Activated CD4-positive, alpha-beta T cell treated with anti-CD3 and anti-CD28 coated beads, Interleukin-2, amount 10 ng/mL, durations not matched to agents 24 days and 14 days (primary cell): ENCODE results near the gene EDDM13. TPM values are rescaled to one million over a fixed set of nuclear protein-coding genes. Genes with fewer than 3 reads are reported as not detected.
"Not testable (repeated sequence)": the region's sequence is repeated elsewhere in the genome, so short reads cannot be mapped to it uniquely, and the experiment has no call there.

Source experiments
- DNase-seq: peaks from one replicate; pipeline ENCODE4 v3.0.0; 2022
- H3K27ac Mint-ChIP-seq: one replicate; pipeline ENCODE4 v1.8.0; 2022; ENCODE audit warnings: mild to moderate bottlenecking, mixed read lengths
- H3K27me3 Mint-ChIP-seq: one replicate; pipeline ENCODE4 v1.8.0; 2022; ENCODE audit warnings: mixed read lengths
- H3K36me3 Mint-ChIP-seq: one replicate; pipeline ENCODE4 v1.8.0; 2022; ENCODE audit warnings: low read depth, mild to moderate bottlenecking, mixed read lengths
- H3K4me1 Mint-ChIP-seq: one replicate; pipeline ENCODE4 v1.8.0; 2021; ENCODE audit warnings: mixed read lengths
- H3K4me3 Mint-ChIP-seq: one replicate; pipeline ENCODE4 v1.8.0; 2022; ENCODE audit warnings: mild to moderate bottlenecking, moderate library complexity, mixed read lengths
- H3K9me3 Mint-ChIP-seq: one replicate; pipeline ENCODE4 v1.8.0; 2021; ENCODE audit warnings: mixed read lengths
- intact Hi-C: fragments of 100-400 bp; cut with micrococcal nuclease; formaldehyde crosslinking; loops from one replicate; pipeline ENCODE4 v1.15.1; 2023
- total RNA-seq: library from RNA; stranded (reverse); gene quantifications from 2 replicates; pipeline ENCODE4 v1.2.3, GENCODE V29; 2022

EDDM13 gene, protein sequence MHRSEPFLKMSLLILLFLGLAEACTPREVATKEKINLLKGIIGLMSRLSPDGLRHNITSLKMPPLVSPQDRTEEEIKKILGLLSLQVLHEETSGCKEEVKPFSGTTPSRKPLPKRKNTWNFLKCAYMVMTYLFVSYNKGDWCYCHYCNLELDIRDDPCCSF
- 0.59 and 0.98 TPM in 2 replicates for total RNA-seq

DNA sequence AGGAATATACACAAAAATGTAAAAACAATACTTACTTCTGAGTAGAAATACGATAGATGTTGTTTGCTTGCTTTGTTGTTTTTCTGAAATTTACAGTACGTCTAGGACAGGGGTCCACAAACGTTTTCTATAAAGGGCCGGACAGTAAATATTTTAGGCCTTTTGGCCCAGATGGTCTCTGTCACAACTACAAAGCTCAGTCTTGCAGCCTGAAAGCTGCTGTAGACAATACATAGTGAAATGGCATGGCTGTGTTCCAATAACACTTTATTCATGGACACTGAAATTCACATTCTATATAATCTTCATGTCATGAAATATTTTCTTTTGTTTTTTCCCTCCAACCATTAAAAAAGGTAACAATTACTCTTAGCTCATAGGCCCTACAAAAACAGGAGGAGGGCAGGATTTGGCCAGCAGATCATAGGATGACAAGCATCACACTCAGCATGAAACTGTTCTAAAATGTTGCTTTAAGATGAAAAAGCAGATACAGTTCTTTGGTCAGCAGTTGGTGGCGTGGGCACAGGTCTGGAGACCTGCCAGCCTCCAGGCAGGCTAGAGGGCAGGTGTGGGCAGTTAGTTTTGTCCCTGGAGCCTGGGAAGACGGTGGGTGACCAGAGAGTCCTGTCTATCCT lies at the start of gene EDDM13:
TSS of gene EDDM13 (plus strand) at position 588 of the 638 bp plus-strand sequence. CDS start 87 bp downstream, outside the sequence.
- H3K4me1 Mint-ChIP-seq, result no peaks in the 10 kb centered on the region
- no peaks in the 10 kb centered on the region for H3K36me3 Mint-ChIP-seq
- DNase-seq, result no peak
- intact Hi-C loops, result no loop called here
- H3K9me3 Mint-ChIP-seq, result no peaks in the 10 kb centered on the region
- H3K4me3 Mint-ChIP-seq, result no peak within 1 kb of the TSS
- no peaks in the 10 kb centered on the region for H3K27me3 Mint-ChIP-seq
- no peak within 1 kb of the TSS for H3K27ac Mint-ChIP-seq

DNA sequence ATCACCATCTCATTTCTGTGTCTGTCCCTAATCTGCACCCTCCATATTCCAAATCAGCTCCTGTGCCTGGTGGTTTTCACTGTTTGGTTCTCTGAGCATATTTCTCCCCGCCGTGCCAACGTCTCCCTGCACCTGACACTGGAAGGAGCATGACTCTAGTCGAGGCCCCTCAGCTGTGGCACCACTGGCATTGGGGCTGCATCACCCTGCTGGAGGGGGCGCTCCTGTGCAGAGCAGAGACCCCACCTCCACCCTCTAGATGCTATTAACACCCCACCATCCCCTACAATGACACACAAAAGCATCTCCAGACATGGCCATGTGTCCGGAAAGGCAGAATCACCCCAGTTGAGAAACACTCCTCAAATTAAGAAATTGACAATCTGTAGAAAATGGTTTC lies 49.6 kb upstream of the EDDM13 start:
- Mint-ChIP-seq H3K9me3 (no peaks in the 10 kb centered on the region), H3K36me3 (no peaks in the 10 kb centered on the region), H3K4me1 (peaks cover 4% of the 10 kb centered on the region), H3K4me3 (no peak overlapping the region), H3K27ac (no peak overlapping the region), H3K27me3 (peaks cover 3% of the 10 kb centered on the region)
- no peak for DNase-seq
- intact Hi-C loops, result no loop called here

DNA sequence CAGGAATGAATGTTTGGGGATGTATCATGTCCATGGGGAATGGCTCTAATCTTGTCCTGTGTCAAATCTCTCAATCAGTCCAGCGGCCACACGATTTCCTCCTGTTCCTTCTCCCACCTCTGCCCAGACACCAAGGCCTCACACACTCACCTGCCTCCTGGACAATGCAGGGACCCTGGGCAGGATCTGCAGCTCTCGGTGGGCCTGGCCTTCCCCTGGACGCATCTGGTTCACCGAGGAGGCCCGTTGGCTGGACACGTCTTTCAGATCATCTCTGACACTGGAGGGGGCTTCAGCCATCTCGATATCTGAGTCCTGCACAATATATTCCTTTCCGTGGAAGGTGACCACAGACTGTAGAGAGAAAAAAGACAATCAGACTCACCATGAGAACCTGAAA lies 49.1 kb upstream of the EDDM13 start:
- Mint-ChIP-seq H3K4me3 (no peak overlapping the region), H3K36me3 (no peaks in the 10 kb centered on the region), H3K4me1 (peaks cover 2% of the 10 kb centered on the region), H3K27ac (no peak overlapping the region), H3K9me3 (no peaks in the 10 kb centered on the region), H3K27me3 (no peaks in the 10 kb centered on the region)
- DNase-seq, result no peak
- intact Hi-C loops, result no loop called here

DNA sequence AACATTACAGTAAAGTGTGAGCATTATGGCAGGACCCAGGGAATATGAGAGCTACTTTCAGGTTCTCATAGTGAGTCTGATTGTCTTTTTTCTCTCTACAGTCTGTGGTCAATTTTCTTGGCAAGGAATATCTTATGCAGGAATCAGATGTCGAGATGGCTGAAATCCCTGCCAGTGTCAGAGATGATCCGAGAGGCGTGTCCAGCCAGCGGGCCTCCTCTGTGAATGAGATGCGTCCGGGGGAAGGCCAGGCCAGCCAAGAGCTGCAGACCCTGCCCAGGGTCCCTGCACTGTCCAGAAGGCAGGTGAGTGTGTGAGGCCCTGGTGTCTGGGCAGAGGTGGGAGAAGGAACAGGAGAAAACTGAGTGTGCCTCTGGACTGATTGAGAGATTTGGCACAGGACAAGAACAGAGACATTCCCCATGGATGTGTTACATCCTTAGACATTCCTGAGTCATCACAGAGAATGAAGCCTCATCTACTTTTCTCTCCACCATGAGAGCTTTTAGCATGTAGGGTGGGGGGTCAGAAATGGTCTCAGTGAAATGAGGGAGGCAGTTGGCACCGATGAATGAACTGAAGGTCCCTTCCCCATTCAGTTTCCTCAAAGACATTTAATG lies 27.3 kb upstream of the EDDM13 start:
- no peak for DNase-seq
- intact Hi-C loops, result no loop called here
- Mint-ChIP-seq H3K27me3 (no peaks in the 10 kb centered on the region), H3K9me3 (no peaks in the 10 kb centered on the region), H3K36me3 (no peaks in the 10 kb centered on the region), H3K27ac (no peak overlapping the region), H3K4me3 (no peak overlapping the region), H3K4me1 (no peaks in the 10 kb centered on the region)

DNA sequence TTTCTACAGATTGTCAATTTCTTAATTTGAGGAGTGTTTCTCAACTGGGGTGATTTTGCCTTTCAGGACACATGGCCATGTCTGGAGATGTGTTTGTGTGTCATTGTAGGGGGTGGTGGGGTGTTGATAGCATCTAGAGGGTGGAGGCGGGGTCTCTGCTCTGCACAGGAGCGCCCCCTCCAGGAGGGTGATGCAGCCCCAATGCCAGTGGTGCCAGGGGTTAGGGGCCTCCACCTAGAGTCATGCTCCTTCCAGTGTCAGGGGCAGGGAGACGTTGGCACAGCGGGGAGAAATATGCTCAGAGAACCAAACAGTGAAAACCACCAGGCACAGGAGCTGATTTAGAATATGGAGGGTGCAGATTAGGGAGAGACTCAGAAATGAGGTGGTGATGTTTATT lies 26.8 kb upstream of the EDDM13 start:
- DNase-seq, H3K4me1 Mint-ChIP-seq, H3K27ac Mint-ChIP-seq, H3K27me3 Mint-ChIP-seq, intact Hi-C loops, H3K9me3 Mint-ChIP-seq, H3K4me3 Mint-ChIP-seq, H3K36me3 Mint-ChIP-seq: not testable (repeated sequence)

DNA sequence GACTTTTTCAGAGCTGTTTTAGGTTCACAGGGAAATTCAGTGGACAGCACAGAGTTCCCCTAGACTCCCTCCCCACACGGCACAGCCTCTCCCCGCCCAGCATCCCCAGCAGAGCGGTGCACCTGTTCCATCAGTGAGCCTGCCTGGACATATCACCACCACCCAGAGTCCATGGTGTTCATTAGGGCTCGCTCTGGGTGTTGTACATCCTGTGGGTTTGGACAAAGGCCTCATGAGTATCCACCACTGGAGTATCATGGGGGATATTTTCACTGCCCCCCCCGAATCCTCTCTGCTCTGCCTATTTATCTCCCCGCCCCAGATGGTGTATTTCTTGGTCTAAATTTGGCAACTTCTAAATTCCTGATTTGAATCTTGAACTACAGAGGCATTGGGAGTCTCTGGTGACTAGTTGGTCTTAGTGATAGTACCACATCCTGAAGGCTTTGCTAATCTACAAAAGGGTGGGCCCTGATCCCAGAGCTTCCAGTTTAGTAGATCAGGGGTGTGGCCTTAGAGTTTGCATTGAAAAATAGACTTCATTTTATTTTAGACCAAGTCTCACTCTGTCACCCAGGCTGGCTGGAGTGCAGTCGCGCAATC lies 23.7 kb upstream of the EDDM13 start:
- H3K27me3 Mint-ChIP-seq, H3K4me3 Mint-ChIP-seq, H3K9me3 Mint-ChIP-seq, DNase-seq, intact Hi-C loops, H3K4me1 Mint-ChIP-seq, H3K27ac Mint-ChIP-seq, H3K36me3 Mint-ChIP-seq: not testable (repeated sequence)

DNA sequence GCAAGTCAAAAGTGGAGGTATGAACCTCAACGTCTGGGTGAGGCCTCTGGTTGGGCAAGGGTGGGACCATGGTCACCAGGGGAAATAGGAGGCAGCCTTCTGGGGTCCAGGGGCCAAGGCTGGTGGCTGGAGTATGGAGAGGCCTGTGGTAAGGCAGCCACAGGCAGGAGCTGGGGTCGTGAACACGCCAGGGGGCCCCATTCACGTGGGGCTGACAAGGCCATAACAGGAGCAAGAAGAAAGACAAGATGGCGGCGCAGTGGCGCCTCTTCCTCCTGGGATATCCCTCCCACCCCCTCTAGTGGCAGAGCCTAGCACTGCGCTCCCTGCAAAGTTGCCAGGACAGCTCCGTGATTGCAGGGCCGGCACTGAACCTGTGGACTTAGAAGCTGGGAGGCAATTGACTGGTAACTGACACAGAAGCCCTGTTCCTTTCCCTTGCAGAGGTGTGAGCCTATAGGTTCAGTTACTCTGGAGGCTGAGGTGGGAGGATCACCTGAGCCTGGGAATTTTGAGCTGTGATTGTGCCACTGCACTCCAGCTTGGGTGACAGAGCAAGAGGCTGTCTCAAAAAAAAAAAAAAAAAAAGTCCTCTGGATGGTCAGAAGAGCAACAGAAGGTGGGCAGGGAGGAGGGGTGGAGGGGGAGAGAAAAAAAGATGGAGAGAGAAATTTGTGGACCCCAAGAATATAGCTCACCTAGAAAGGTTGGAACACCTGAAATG lies 19.7 kb upstream of the EDDM13 start:
- peak; percentile 91 for DNase-seq
- no peaks in the 10 kb centered on the region for H3K36me3 Mint-ChIP-seq
- no peaks in the 10 kb centered on the region for H3K4me1 Mint-ChIP-seq
- intact Hi-C loops, result loop anchor here (1.0 to 5.0 kb wide), 4 partner anchors 80 to 186 kb away; no protein-coding TSS in a partner anchor
- no peaks in the 10 kb centered on the region for H3K27me3 Mint-ChIP-seq
- H3K4me3 Mint-ChIP-seq, result no peak overlapping the region
- peaks cover 9% of the 10 kb centered on the region for H3K9me3 Mint-ChIP-seq
- H3K27ac Mint-ChIP-seq, result no peak overlapping the region

DNA sequence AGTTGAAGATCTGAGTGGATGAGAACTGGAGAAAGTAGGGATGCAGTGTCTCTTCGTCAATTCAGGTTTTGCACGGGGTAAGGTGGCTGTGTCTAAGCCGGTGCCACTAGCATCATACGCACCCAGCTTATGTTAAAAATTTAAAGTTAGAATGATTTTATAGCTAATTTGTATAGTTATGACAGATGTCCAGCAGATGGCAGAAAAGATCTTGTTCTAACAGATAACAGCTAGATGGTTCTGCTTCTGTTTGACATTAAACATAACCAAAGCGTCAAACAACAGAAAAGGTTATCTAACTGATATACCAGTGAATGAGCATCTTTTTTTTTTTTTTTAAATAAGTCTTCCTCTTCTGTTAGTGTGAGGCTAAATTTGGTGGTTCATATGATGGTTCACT lies 18.8 kb upstream of the EDDM13 start:
- H3K4me1 Mint-ChIP-seq, result no peaks in the 10 kb centered on the region
- H3K4me3 Mint-ChIP-seq, result no peak overlapping the region
- DNase-seq, result peak; percentile 63
- peaks cover 9% of the 10 kb centered on the region for H3K9me3 Mint-ChIP-seq
- no peaks in the 10 kb centered on the region for H3K27me3 Mint-ChIP-seq
- H3K27ac Mint-ChIP-seq, result no peak overlapping the region
- H3K36me3 Mint-ChIP-seq, result no peaks in the 10 kb centered on the region
- intact Hi-C loops, result loop anchor here (1.0 to 5.0 kb wide), 4 partner anchors 80 to 186 kb away; no protein-coding TSS in a partner anchor

DNA sequence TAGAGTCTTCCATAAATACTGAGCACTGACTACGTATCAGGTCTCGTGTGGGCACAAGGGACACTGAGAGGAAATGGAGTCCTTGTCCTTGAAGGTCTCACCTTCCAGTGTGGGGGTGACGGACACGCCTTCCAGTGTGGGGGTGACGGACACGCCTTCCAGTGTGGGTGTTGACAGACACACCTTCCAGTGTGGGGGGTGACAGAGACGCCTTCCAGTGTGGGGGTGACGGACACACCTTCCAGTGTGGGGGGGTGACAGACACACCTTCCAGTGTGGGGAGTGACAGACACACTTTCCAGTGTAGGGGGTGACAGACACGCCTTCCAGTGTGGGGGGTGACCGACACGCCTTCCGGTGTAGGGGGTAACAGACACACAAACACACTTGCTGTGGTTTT lies 14.3 kb upstream of the EDDM13 start:
- Mint-ChIP-seq H3K36me3 (no peaks in the 10 kb centered on the region), H3K4me1 (no peaks in the 10 kb centered on the region), H3K27me3 (no peaks in the 10 kb centered on the region), H3K9me3 (no peaks in the 10 kb centered on the region), H3K4me3 (no peak overlapping the region), H3K27ac (no peak overlapping the region)
- no peak for DNase-seq
- intact Hi-C loops, result no loop called here

DNA sequence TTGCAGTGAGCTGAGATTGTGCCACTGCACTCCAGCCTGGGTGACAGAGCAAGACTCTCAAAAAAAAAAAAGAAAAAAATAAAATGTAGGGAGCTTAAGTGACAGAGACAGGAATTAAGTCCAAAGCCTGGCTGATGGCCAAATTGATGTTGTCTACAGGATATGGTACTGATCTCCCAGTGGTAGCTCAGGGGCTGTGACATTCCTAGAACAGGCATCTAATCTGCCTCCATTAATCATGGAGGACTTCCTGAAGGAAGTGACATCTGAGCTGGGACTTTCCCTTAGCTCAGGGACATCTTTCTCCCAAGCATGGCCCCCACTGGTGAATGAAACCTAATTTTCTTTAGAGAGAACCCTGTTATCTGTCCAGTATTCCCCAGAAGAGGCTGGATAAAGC lies 11.4 kb upstream of the EDDM13 start:
- Mint-ChIP-seq H3K9me3 (no peaks in the 10 kb centered on the region), H3K36me3 (no peaks in the 10 kb centered on the region), H3K27ac (no peak overlapping the region)

DNA sequence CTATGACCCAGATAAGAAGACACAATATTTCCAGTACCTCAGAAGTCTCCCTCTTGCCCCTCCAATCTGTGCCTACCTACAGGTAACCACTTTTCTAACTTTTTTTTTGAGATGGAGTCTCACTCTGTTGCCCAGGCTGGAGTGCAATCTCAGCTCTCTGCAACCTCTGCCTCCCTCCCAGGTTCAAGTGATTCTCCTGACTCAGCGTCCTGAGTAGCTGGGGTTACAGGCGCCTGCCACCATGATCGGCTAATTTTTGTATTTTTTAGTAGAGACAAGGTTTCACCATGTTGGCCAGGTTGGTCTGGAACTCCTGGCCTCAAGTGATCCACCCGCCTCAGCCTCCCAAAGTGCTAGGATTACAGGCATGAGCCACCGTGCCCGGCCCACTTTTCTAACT lies 10.6 kb upstream of the EDDM13 start:
- H3K4me1 Mint-ChIP-seq, DNase-seq, intact Hi-C loops, H3K36me3 Mint-ChIP-seq, H3K4me3 Mint-ChIP-seq, H3K27ac Mint-ChIP-seq, H3K27me3 Mint-ChIP-seq, H3K9me3 Mint-ChIP-seq: not testable (repeated sequence)

More for the DNA sequence above, 11.4 kb upstream of the EDDM13 start:
- Mint-ChIP-seq H3K4me1 (no peaks in the 10 kb centered on the region), H3K4me3 (no peak overlapping the region), H3K27me3 (no peaks in the 10 kb centered on the region)
- DNase-seq, result no peak
- intact Hi-C loops, result no loop called here

DNA sequence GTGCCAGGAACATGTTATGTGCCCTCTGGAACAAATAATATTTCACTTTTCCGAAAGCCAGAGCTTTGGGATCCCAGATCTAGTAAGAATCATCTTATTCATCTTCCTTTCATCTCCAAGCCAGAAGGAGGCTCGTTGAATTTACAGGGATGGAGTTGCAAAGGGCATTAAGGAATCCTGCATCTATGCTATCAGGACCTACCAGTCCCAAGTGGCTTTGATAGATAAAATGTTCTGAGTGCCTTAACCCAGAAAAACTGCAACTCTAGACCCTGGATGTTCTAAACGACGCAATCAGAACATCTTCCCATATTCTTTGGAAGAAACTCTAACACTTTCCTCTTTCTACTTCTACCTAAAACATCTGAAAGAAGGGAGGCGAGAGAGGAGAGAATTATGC lies 9.2 kb upstream of the EDDM13 start:
- Mint-ChIP-seq H3K4me3 (no peak overlapping the region), H3K27ac (no peak overlapping the region)
- intact Hi-C loops, result no loop called here

DNA sequence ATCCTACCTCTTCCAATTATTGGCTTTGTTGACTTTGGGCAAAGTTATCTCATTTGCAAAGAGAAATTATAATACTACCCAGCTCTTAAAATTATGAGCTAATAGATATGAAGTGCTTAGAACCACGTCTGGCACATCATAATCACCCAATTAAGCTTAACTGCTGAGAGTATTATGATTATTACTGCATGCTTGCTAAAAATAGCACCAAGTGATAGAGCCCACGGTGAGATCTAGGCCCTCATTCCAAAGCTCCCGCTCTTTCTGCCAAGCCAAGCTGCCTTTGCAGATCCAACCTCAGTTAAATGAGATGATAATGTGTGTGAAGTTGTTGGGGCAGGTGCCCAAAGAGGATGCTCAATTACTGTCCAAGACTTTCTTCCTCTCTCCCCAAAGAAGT lies 6.5 kb upstream of the EDDM13 start:
- Mint-ChIP-seq H3K4me1 (no peaks in the 10 kb centered on the region), H3K27ac (no peak overlapping the region), H3K9me3 (no peaks in the 10 kb centered on the region), H3K27me3 (no peaks in the 10 kb centered on the region), H3K4me3 (no peak overlapping the region), H3K36me3 (no peaks in the 10 kb centered on the region)
- DNase-seq, result no peak
- intact Hi-C loops, result no loop called here

More for the DNA sequence above, 9.2 kb upstream of the EDDM13 start:
- H3K36me3 Mint-ChIP-seq, result no peaks in the 10 kb centered on the region
- H3K9me3 Mint-ChIP-seq, result no peaks in the 10 kb centered on the region
- no peak for DNase-seq
- H3K27me3 Mint-ChIP-seq, result no peaks in the 10 kb centered on the region
- H3K4me1 Mint-ChIP-seq, result no peaks in the 10 kb centered on the region

DNA sequence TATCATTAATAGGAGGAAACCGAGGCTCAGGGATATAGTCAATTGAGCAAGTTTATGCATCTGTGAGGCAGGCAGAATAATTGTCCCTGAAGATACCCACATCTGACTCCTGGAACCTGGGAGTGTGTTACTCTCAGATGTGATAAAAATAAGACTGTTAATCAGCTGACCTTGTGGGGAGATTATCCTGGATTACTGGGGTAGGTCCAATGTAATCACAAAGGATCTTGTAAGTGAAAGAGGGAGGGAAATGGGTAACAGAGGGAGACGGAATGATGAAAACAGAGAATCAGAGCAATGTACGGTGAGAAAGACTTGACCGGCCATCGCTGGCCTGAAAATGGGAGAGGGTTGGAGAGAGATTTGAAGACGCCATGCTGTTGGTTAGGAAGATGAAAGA lies 3.2 kb upstream of the EDDM13 start:
- H3K4me1 Mint-ChIP-seq, result no peaks in the 10 kb centered on the region
- no peak overlapping the region for H3K27ac Mint-ChIP-seq
- no peak overlapping the region for H3K4me3 Mint-ChIP-seq
- H3K36me3 Mint-ChIP-seq, result no peaks in the 10 kb centered on the region
- intact Hi-C loops, result no loop called here
- H3K27me3 Mint-ChIP-seq, result no peaks in the 10 kb centered on the region
- DNase-seq, result no peak
- no peaks in the 10 kb centered on the region for H3K9me3 Mint-ChIP-seq
